ENCODE data around the gene RPL18A.

The RPL18A gene

GRCh38 chr19:17859533-17860330 lies at the start of gene RPL18A:
Gene RPL18A, plus strand, starts transcription at chr19:17859910. Its CDS starts 47 bp downstream, at chr19:17859957.
- DNase-seq (ENCODE audit: low read depth): peak; percentile 100

GRCh38 chr19:17811103-17811502 lies 48.6 kb upstream of the RPL18A start:
- DNase-seq (ENCODE audit: low read depth): no peak

- no peak for DNase-seq (ENCODE audit: low read depth)
These were observed 48.0 kb upstream of the RPL18A start for GRCh38 chr19:17811681-17812080.

GRCh38 chr19:17812099-17812498 lies 47.6 kb upstream of the RPL18A start:
- DNase-seq (ENCODE audit: low read depth): no peak

GRCh38 chr19:17817668-17818363 lies 41.9 kb upstream of the RPL18A start:
- no peak for DNase-seq (ENCODE audit: low read depth)

- no peak for DNase-seq (ENCODE audit: low read depth)
These were observed 38.5 kb upstream of the RPL18A start, which contains the start of gene INSL3 for GRCh38 chr19:17821190-17821589. Gene INSL3, minus strand, starts transcription at chr19:17821519. Its CDS starts 13 bp downstream, at chr19:17821506.

GRCh38 chr19:17824339-17824738 lies 35.4 kb upstream of the RPL18A start:
- no peak for DNase-seq (ENCODE audit: low read depth)

GRCh38 chr19:17826508-17827056 lies 33.1 kb upstream of the RPL18A start:
- DNase-seq (ENCODE audit: low read depth): no peak

- DNase-seq (ENCODE audit: low read depth): no peak
These were observed 29.7 kb upstream of the RPL18A start for GRCh38 chr19:17829855-17830566.

GRCh38 chr19:17830567-17831418 lies 28.9 kb upstream of the RPL18A start:
- DNase-seq (ENCODE audit: low read depth): no peak

- DNase-seq (ENCODE audit: low read depth): no peak
These were observed 28.3 kb upstream of the RPL18A start for GRCh38 chr19:17831419-17831888.

GRCh38 chr19:17832443-17833208 lies 27.1 kb upstream of the RPL18A start:
- no peak for DNase-seq (ENCODE audit: low read depth)

- no peak for DNase-seq (ENCODE audit: low read depth)
These were observed 25.1 kb upstream of the RPL18A start for GRCh38 chr19:17834350-17835181.

- no peak for DNase-seq (ENCODE audit: low read depth)
These were observed 24.3 kb upstream of the RPL18A start for GRCh38 chr19:17835182-17836006.

- no peak for DNase-seq (ENCODE audit: low read depth)
These were observed 23.2 kb upstream of the RPL18A start for GRCh38 chr19:17836530-17836929.

GRCh38 chr19:17837972-17838371 lies 21.7 kb upstream of the RPL18A start:
- no peak for DNase-seq (ENCODE audit: low read depth)

GRCh38 chr19:17840019-17840418 lies 19.7 kb upstream of the RPL18A start:
- no peak for DNase-seq (ENCODE audit: low read depth)

GRCh38 chr19:17841371-17841809 lies 18.3 kb upstream of the RPL18A start:
- no peak for DNase-seq (ENCODE audit: low read depth)
